HepG2 (cell line): ENCODE results near the gene NSMCE1. TPM values are rescaled to one million over a fixed set of nuclear protein-coding genes. Genes with fewer than 3 reads are reported as not detected.

ENCODE experiments used
- ATAC-seq: fragments of 200-7000 bp; cut with Tn5 transposase; 3 replicates; pipeline ENCODE4 v1.9.1; 2020; ENCODE audit warnings: mild to moderate bottlenecking, moderate library complexity
- BruUV-seq: library from RNA; stranded (reverse); fragments of 400-500 nt; replicated peaks from 2 replicates; lab custom pipeline; 2021; lab: Mats Ljungman, UMichigan
- CTCF ChIA-PET: fragments of 300-600 bp; formaldehyde crosslinking; extraction: SDS; loops from one replicate; lab custom pipeline; 2021; ENCODE audit warnings: low total read pairs, inconsistent platforms, low intra/inter-chr PET ratio; lab: Yijun Ruan, JAX
- POLR2A ChIA-PET: fragments of 350-600 bp; sonication (Branson Sonifier 250); formaldehyde crosslinking; loops from one replicate; lab custom pipeline; 2020; ENCODE audit warnings: antibody characterized with exemption, inconsistent platforms; lab: Yijun Ruan, JAX
- DNase-seq: peaks from one replicate; pipeline ENCODE4 v3.0.0-alpha.2; 2015; ENCODE audit warnings: low spot score
- FAIRE-seq: peaks from 3 replicates; lab custom pipeline; 2011; peaks lifted over from hg19 to GRCh38; lab: Jason Lieb, UNC
- H2AFZ ChIP-seq: one replicate; pipeline ENCODE4 v1.6.1; 2011; ENCODE audit warnings: low read length, inconsistent platforms
- H3K27ac ChIP-seq: fragments of 300-600 bp; 3 replicates; pipeline ENCODE4 v1.8.0; 2011; ENCODE audit warnings: mixed run types, mild to moderate bottlenecking, mixed read lengths, low read length, inconsistent platforms; ENCODE audit not compliant: insufficient read depth; ENCODE audit errors: extremely low read length
- H3K27me3 ChIP-seq, 2 experiments: fragments of 200-600 bp in 1 of 2; 2 replicates in 1 of 2; 3 replicates in 1 of 2; pipeline versions ENCODE4 v1.6.0 to v1.8.0; 2011; ENCODE audit warnings: low read length in 2 of 2, mild to moderate bottlenecking in 2 of 2, moderate library complexity in 2 of 2, inconsistent platforms in 1 of 2; ENCODE audit not compliant: insufficient read depth in 2 of 2, control insufficient read depth in 1 of 2
- H3K36me3 ChIP-seq, 2 experiments: fragments of 200-600 bp in 1 of 2; replicated peaks in 1 of 2; 2 replicates in 1 of 2; 3 replicates in 1 of 2; pipeline versions ENCODE4 v1.5.1 to v1.8.0; 2011; ENCODE audit warnings: low read length in 2 of 2, inconsistent platforms in 1 of 2; ENCODE audit not compliant: insufficient read depth in 2 of 2, control insufficient read depth in 1 of 2
- H3K4me1 ChIP-seq: 2 replicates; pipeline ENCODE4 v1.5.1; 2012; ENCODE audit warnings: low read length, inconsistent platforms; ENCODE audit not compliant: insufficient read depth
- H3K4me2 ChIP-seq: 2 replicates; pipeline ENCODE4 v1.6.0; 2011; ENCODE audit warnings: low read depth, low read length, inconsistent platforms
- H3K4me3 ChIP-seq, 3 experiments: fragments of 200-600 bp in 1 of 3; sonication (generic), shearing (Covaris generic) in 1 of 3; replicated peaks in 1 of 3; 2 replicates each; pipeline ENCODE4 v1.5.1; 2011 to 2016; ENCODE audit warnings: low read length in 3 of 3, inconsistent platforms in 2 of 3, low read depth in 2 of 3, mild to moderate bottlenecking in 2 of 3, control low read depth in 1 of 3, mixed read lengths in 1 of 3; ENCODE audit not compliant: insufficient read depth in 1 of 3
- H3K79me2 ChIP-seq: one replicate; pipeline ENCODE4 v1.6.1; 2011; ENCODE audit warnings: low read length, inconsistent platforms; ENCODE audit not compliant: insufficient read depth
- H3K9ac ChIP-seq: 2 replicates; pipeline ENCODE4 v1.6.0; 2011; ENCODE audit warnings: mild to moderate bottlenecking, low read depth, low read length, inconsistent platforms; ENCODE audit not compliant: insufficient read depth
- H3K9me3 ChIP-seq: 2 replicates; pipeline ENCODE4 v1.5.1; 2012; ENCODE audit warnings: mild to moderate bottlenecking, low read length
- H4K20me1 ChIP-seq: 2 replicates; pipeline ENCODE4 v1.6.0; 2011; ENCODE audit warnings: inconsistent platforms, mild to moderate bottlenecking, low read length, moderate library complexity; ENCODE audit not compliant: insufficient read depth
- KDM1A ChIP-seq: IDR thresholded peaks from 2 replicates; pipeline ENCODE4 v1.6.1; 2016; ENCODE audit warnings: missing compliant biosample characterization
- THAP11 ChIP-seq: IDR thresholded peaks from 2 replicates; pipeline ENCODE4 v1.6.1; 2016; ENCODE audit warnings: missing biosample characterization, missing genetic modification reagents
- U2AF2 ChIP-seq: fragments of 200-400 bp; formaldehyde crosslinking; IDR thresholded peaks from 2 replicates; pipeline ENCODE4 v1.6.1; 2017; ENCODE audit warnings: low read depth, mild to moderate bottlenecking, low read length
- ZNF350 ChIP-seq: sonication (generic); formaldehyde crosslinking; IDR thresholded peaks from 2 replicates; pipeline ENCODE4 v1.4.0; 2020; ENCODE audit warnings: mild to moderate bottlenecking, low read depth, missing genetic modification reagents, borderline replicate concordance
- WGBS: methylation state at CpG from one replicate; pipeline ENCODE4 v1.1.6; 2017; ENCODE audit warnings: low lambda C conversion rate; 5-methylcytosine and 5-hydroxymethylcytosine counted together
- in situ Hi-C: cut with HindIII; loops from 2 replicates; pipeline ENCODE4 v1.10.0; 2017; ENCODE audit warnings: low pct_unique_long_range_greater_than_20kb; ENCODE audit not compliant: extremely low pct_ligation_motif_present
- intact Hi-C: fragments of 100-400 bp; cut with micrococcal nuclease; formaldehyde crosslinking; loops from one replicate; pipeline ENCODE4 v1.10.0; 2022; ENCODE audit not compliant: unreplicated experiment
- polyA plus RNA-seq, 8 experiments: library from polyadenylated mRNA; depleted of rRNA in 3 of 8; stranded (reverse) in 7 of 8; unstranded in 1 of 8; fragments of >200 nt; fragmentation: Illumina TruSeq in 4 of 8; extraction: Trizol in 4 of 8; gene quantifications; 2 replicates each; pipeline versions ENCODE4 v1.2.1 to v1.2.3, GENCODE V29; 2011 to 2016; ENCODE audit warnings: low read depth in 4 of 8, missing spikeins in 1 of 8, mixed read lengths in 1 of 8; ENCODE audit not compliant: insufficient read depth in 1 of 8
- total RNA-seq, 5 experiments: library from RNA; depleted of rRNA; stranded (reverse); fragments of >200 nt; fragmentation: Illumina TruSeq; extraction: Trizol; gene quantifications; 2 replicates each; pipeline ENCODE4 v1.2.3, GENCODE V29; 2016; ENCODE audit warnings: low read depth in 1 of 5
- TF ChIP-seq, protein P1 (sequence below): sonication (generic); formaldehyde crosslinking; IDR thresholded peaks from 2 replicates; pipeline ENCODE4 v1.4.0; 2020; ENCODE audit warnings: missing genetic modification reagents
- TF ChIP-seq, protein P2 (sequence below): sonication (generic); formaldehyde crosslinking; IDR thresholded peaks from 2 replicates; pipeline ENCODE4 v1.4.0; 2020; ENCODE audit warnings: missing genetic modification reagents
- TF ChIP-seq, protein P3 (sequence below): IDR thresholded peaks from 2 replicates; pipeline ENCODE4 v1.6.1; 2016; ENCODE audit warnings: mild to moderate bottlenecking, missing biosample characterization, missing genetic modification reagents

The NSMCE1 gene
- total and polyA plus RNA-seq, 2 of the 13 experiments (the other 11 are each of a cell fraction or from before 2014, with no cell fraction given): 42.7 to 52.9 TPM

DNA sequence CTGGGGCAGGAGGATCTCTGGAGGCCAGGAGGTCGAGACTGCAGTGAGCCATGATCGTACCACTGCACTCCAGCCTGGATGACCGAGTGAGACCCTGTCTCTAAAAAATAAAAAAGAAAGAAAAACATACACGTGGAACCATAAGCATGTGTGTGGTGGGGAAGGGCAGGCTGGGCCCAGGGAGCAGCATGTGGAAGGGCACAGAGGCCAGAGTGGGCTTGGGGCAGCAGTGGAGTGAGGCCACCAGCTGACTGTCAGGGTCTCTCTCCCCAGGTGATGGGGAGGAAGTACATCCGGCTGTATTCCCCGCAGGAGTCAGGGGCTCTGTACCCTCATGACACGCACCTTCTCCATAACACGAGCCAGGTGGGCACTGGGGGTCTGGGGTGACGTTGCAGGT is 48.5 kb downstream of the NSMCE1 start (continued):
- TF ChIP-seq, protein P1, sequence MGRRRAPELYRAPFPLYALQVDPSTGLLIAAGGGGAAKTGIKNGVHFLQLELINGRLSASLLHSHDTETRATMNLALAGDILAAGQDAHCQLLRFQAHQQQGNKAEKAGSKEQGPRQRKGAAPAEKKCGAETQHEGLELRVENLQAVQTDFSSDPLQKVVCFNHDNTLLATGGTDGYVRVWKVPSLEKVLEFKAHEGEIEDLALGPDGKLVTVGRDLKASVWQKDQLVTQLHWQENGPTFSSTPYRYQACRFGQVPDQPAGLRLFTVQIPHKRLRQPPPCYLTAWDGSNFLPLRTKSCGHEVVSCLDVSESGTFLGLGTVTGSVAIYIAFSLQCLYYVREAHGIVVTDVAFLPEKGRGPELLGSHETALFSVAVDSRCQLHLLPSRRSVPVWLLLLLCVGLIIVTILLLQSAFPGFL (CRISPR knock-in tag): no peak
- TF ChIP-seq KDM1A (CRISPR knock-in tag): no peak

DNA sequence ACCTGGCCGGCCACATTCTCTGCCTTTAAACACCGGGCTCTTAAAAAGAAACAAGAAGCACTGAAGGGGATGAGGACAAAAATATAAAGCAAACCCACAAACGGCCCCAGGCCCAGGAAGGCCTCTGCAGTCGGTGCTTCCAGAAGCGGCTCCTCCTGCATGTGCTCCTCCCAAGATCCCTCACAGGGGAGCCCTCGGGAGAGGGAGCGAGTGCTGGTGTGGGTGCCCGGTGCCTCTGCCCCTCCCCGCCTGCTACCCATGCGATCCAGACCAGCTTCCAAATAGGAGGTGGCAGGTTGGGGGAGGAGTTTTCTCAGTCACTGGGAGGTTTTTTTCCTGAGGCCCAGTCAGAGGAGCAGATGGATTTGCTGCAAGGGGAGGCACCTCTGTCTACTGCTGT is 49.4 kb downstream of the NSMCE1 start:
- TF ChIP-seq, protein P2, sequence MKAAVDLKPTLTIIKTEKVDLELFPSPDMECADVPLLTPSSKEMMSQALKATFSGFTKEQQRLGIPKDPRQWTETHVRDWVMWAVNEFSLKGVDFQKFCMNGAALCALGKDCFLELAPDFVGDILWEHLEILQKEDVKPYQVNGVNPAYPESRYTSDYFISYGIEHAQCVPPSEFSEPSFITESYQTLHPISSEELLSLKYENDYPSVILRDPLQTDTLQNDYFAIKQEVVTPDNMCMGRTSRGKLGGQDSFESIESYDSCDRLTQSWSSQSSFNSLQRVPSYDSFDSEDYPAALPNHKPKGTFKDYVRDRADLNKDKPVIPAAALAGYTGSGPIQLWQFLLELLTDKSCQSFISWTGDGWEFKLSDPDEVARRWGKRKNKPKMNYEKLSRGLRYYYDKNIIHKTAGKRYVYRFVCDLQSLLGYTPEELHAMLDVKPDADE (CRISPR knock-in tag): no peak
- TF ChIP-seq, protein P3, sequence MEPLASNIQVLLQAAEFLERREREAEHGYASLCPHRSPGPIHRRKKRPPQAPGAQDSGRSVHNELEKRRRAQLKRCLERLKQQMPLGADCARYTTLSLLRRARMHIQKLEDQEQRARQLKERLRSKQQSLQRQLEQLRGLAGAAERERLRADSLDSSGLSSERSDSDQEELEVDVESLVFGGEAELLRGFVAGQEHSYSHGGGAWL: no peak
- TF ChIP-seq THAP11 (no peak), ZNF350 (no peak), U2AF2 (no peak)
- H3K36me3 ChIP-seq: peaks cover 0 to 3% of the 10 kb centered on the region in 2 experiments; a peak in 3 of 5 replicates
- intact Hi-C loops: no loop called here
- H3K9me3 ChIP-seq: no peaks in the 10 kb centered on the region
- H3K79me2 ChIP-seq: no peaks in the 10 kb centered on the region
- no peaks in the 10 kb centered on the region for H3K27me3 ChIP-seq
- no peaks in the 10 kb centered on the region for H4K20me1 ChIP-seq
- FAIRE-seq (no peak), ATAC-seq (no peak), DNase-seq (no peak)
- ChIA-PET CTCF (no interaction called here), POLR2A (interaction anchor here (1.6 kb wide), 1 partner anchor 15 kb away, joined by 4 read pairs; the partner anchor contains the start of gene KDM8)
- H2AFZ ChIP-seq: no peak overlapping the region
- no peak overlapping the region for H3K9ac ChIP-seq
- 95% methylated on average over 10 of the region's 10 CpGs for WGBS
- in situ Hi-C loops: no loop called here
- H3K4me3 ChIP-seq: no peak overlapping the region
- peaks cover 9% of the 10 kb centered on the region for H3K4me1 ChIP-seq
- H3K4me2 ChIP-seq: no peak overlapping the region
- BruUV-seq: no TSS peak
- no peak overlapping the region for H3K27ac ChIP-seq
